HUES64 (cell line): ENCODE measurements around the gene ZMYM5.
"Not testable (repeated sequence)": the region's sequence is repeated elsewhere in the genome, so short reads cannot be mapped to it uniquely, and the experiment has no call there.

Experiments used
- H3K27ac ChIP-seq: 2 replicates; pipeline ENCODE4 v1.7.0; 2013; ENCODE audit warnings: low read depth, low read length, inconsistent platforms
- H3K27me3 ChIP-seq: 2 replicates; pipeline ENCODE4 v1.6.1; 2013; ENCODE audit warnings: mild to moderate bottlenecking, low read length; ENCODE audit not compliant: insufficient read depth
- H3K36me3 ChIP-seq: 2 replicates; pipeline ENCODE4 v1.6.1; 2013; ENCODE audit warnings: mild to moderate bottlenecking, low read length; ENCODE audit not compliant: insufficient read depth
- H3K4me1 ChIP-seq: 2 replicates; pipeline ENCODE4 v1.6.1; 2013; ENCODE audit warnings: mild to moderate bottlenecking, low read length, moderate library complexity; ENCODE audit not compliant: insufficient read depth
- H3K4me3 ChIP-seq: 2 replicates; pipeline ENCODE4 v1.5.1; 2013; ENCODE audit warnings: mild to moderate bottlenecking, low read length, moderate library complexity
- H3K9ac ChIP-seq: 2 replicates; pipeline ENCODE4 v1.6.1; 2013; ENCODE audit warnings: mild to moderate bottlenecking, low read depth, low read length
- H3K9me3 ChIP-seq: 2 replicates; pipeline ENCODE4 v1.6.1; 2013; ENCODE audit warnings: low read depth, low read length; ENCODE audit not compliant: insufficient read depth
- WGBS: fragments of 150-250, 120-280 bp; methylation state at CpG from one replicate; pipeline ENCODE4 v1.1.7; 2013; ENCODE audit warnings: missing lambda C conversion rate; 5-methylcytosine and 5-hydroxymethylcytosine counted together

Gene ZMYM5

GRCh38 chr13:19817510-19818158 is 45.8 kb downstream of the ZMYM5 start:
- no peak overlapping the region for H3K9ac ChIP-seq
- no peaks in the 10 kb centered on the region for H3K27me3 ChIP-seq
- WGBS = 97% methylated on average over 7 of the region's 7 CpGs
- H3K36me3 ChIP-seq = peaks cover 17% of the 10 kb centered on the region; the same call in 1 of the 2 replicates
- H3K4me3 ChIP-seq = no peak overlapping the region
- no peaks in the 10 kb centered on the region for H3K4me1 ChIP-seq
- H3K9me3 ChIP-seq = no peaks in the 10 kb centered on the region
- no peak overlapping the region for H3K27ac ChIP-seq

GRCh38 chr13:19817106-19817505 is 46.3 kb downstream of the ZMYM5 start:
- Histone ChIP-seq H3K27ac (no peak overlapping the region), H3K4me3 (no peak overlapping the region), H3K36me3 (peaks cover 15% of the 10 kb centered on the region; the same call in 1 of the 2 replicates), H3K4me1 (no peaks in the 10 kb centered on the region), H3K9me3 (no peaks in the 10 kb centered on the region), H3K9ac (no peak overlapping the region), H3K27me3 (no peaks in the 10 kb centered on the region)
- 95% methylated on average over 10 of the region's 10 CpGs for WGBS

GRCh38 chr13:19815842-19816241 is 47.6 kb downstream of the ZMYM5 start:
- not testable (repeated sequence) for H3K27ac ChIP-seq, H3K9me3 ChIP-seq, H3K9ac ChIP-seq, H3K4me3 ChIP-seq, H3K27me3 ChIP-seq, H3K4me1 ChIP-seq
- WGBS = 96% methylated on average over 2 of the region's 2 CpGs
- peaks cover 12% of the 10 kb centered on the region; the same call in 1 of the 2 replicates for H3K36me3 ChIP-seq

GRCh38 chr13:19810996-19811881 is 52.2 kb downstream of the ZMYM5 start:
- Histone ChIP-seq H3K27ac (no peak overlapping the region), H3K36me3 (no peaks in the 10 kb centered on the region), H3K27me3 (no peaks in the 10 kb centered on the region), H3K9me3 (no peaks in the 10 kb centered on the region), H3K9ac (no peak overlapping the region), H3K4me1 (no peaks in the 10 kb centered on the region), H3K4me3 (no peak overlapping the region)
- 93% methylated on average over 6 of the region's 7 CpGs for WGBS

GRCh38 chr13:19810151-19810550 is 53.3 kb downstream of the ZMYM5 start:
- H3K27me3 ChIP-seq = no peaks in the 10 kb centered on the region
- 92% methylated on average over 4 of the region's 4 CpGs for WGBS

GRCh38 chr13:19805765-19806164 is 57.7 kb downstream of the ZMYM5 start:
- Histone ChIP-seq H3K4me3 (no peak overlapping the region), H3K27ac (no peak overlapping the region), H3K27me3 (no peaks in the 10 kb centered on the region), H3K9me3 (no peaks in the 10 kb centered on the region), H3K36me3 (no peaks in the 10 kb centered on the region), H3K9ac (no peak overlapping the region), H3K4me1 (no peaks in the 10 kb centered on the region)
- 93% methylated on average over 4 of the region's 4 CpGs for WGBS

More at GRCh38 chr13:19810151-19810550, 53.3 kb downstream of the ZMYM5 start:
- Histone ChIP-seq H3K9me3 (no peaks in the 10 kb centered on the region), H3K4me3 (no peak overlapping the region), H3K36me3 (no peaks in the 10 kb centered on the region), H3K9ac (no peak overlapping the region), H3K4me1 (no peaks in the 10 kb centered on the region), H3K27ac (no peak overlapping the region)

- Histone ChIP-seq H3K9me3 (no peaks in the 10 kb centered on the region), H3K27me3 (no peaks in the 10 kb centered on the region), H3K4me3 (no peak overlapping the region), H3K36me3 (no peaks in the 10 kb centered on the region), H3K27ac (no peak overlapping the region), H3K9ac (no peak overlapping the region), H3K4me1 (peaks cover 6% of the 10 kb centered on the region; the same call in 1 of the 2 replicates)
- 97% methylated on average over 7 of the region's 7 CpGs for WGBS
Observed at GRCh38 chr13:19795956-19796355, 67.5 kb downstream of the ZMYM5 start.

GRCh38 chr13:19794631-19795030 is 68.8 kb downstream of the ZMYM5 start:
- H3K9ac ChIP-seq = no peak overlapping the region
- peak overlapping the region; percentile 63; the same call in 1 of the 2 replicates for H3K27ac ChIP-seq

GRCh38 chr13:19791953-19792537 is 71.4 kb downstream of the ZMYM5 start:
- 77% methylated on average over 7 of the region's 7 CpGs for WGBS
- H3K9ac ChIP-seq = no peak overlapping the region
- H3K4me1 ChIP-seq = peaks cover 6% of the 10 kb centered on the region; the same call in 1 of the 2 replicates
- H3K27me3 ChIP-seq = no peaks in the 10 kb centered on the region
- no peaks in the 10 kb centered on the region for H3K9me3 ChIP-seq
- H3K27ac ChIP-seq = no peak overlapping the region
- H3K4me3 ChIP-seq = no peak overlapping the region
- H3K36me3 ChIP-seq = no peaks in the 10 kb centered on the region

More at GRCh38 chr13:19794631-19795030, 68.8 kb downstream of the ZMYM5 start:
- H3K36me3 ChIP-seq = no peaks in the 10 kb centered on the region
- no peak overlapping the region for H3K4me3 ChIP-seq
- no peaks in the 10 kb centered on the region for H3K27me3 ChIP-seq
- no peaks in the 10 kb centered on the region for H3K9me3 ChIP-seq
- whole genome bisulfite sequencing = 81% methylated on average over 4 of the region's 4 CpGs
- H3K4me1 ChIP-seq = peaks cover 6% of the 10 kb centered on the region; the same call in 1 of the 2 replicates

GRCh38 chr13:19782727-19783682 is 80.4 kb downstream of the ZMYM5 start, which contains the start of gene PSPC1:
PSPC1 (minus strand) TSS chr13:19782945; CDS start chr13:19782757, 188 bp downstream.
- H3K4me1 ChIP-seq, H3K9me3 ChIP-seq, H3K27me3 ChIP-seq, H3K36me3 ChIP-seq: not testable (repeated sequence)
- Histone ChIP-seq H3K4me3 (peak within 1 kb of the TSS; percentile 90), H3K27ac (peak within 1 kb of the TSS; percentile 85), H3K9ac (peak within 1 kb of the TSS; percentile 96)
- WGBS = 26% methylated on average over 46 of the region's 50 CpGs
